ENCODE results near the gene FKBP3. TPM values are rescaled to one million over a fixed set of nuclear protein-coding genes. Genes with fewer than 3 reads are reported as not detected.

The FKBP3 gene
- total and polyA plus RNA-seq, 2 experiments from 2014 or later, result 52.4 to 117 TPM

DNA sequence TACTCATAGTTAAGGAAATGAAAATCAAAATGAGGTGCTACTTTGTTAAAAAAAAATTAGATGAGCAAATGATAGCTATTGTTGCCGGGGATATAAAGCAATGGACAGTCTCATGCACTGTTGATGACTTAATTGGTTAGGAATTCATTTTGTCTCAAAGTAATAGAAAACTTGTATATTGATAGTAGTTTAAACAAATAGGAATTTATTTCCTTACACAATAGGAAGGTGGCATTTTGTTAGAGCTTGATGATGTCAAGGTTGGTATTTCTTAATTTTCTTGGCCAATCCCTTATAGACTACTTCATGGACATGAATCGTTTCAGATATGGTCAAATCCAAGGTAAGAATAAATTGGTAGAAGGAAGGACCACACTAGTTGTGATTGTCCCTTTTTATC is 42.6 kb downstream of the FKBP3 start:
- Histone ChIP-seq H2AFZ (no peak overlapping the region), H3K36me3 (replicated peaks; ENCODE audit: insufficient read depth, low read depth) (no peaks in the 10 kb centered on the region), H3K79me2 (peaks cover 100% of the 10 kb centered on the region), H3K9me2 (replicated peaks; ENCODE audit: insufficient read depth) (no peaks in the 10 kb centered on the region), H4K20me1 (ENCODE audit: insufficient read depth, poor library complexity, severe bottlenecking) (peaks cover 70% of the 10 kb centered on the region), H3K4me3 (no peak overlapping the region), H3K9me3 (ENCODE audit: low read depth) (no peaks in the 10 kb centered on the region), H3K27ac (no peak overlapping the region), H3K4me1 (ENCODE audit: insufficient read depth) (no peaks in the 10 kb centered on the region), H3K27me3 (no peaks in the 10 kb centered on the region), H3K4me2 (no peak overlapping the region)
- 95% methylated on average over 2 of the region's 2 CpGs for WGBS (ENCODE audit: low lambda C conversion rate, missing lambda C conversion rate)
- DNase-seq (ENCODE audit: low spot score), result no peak
- TF ChIP-seq, protein P1, sequence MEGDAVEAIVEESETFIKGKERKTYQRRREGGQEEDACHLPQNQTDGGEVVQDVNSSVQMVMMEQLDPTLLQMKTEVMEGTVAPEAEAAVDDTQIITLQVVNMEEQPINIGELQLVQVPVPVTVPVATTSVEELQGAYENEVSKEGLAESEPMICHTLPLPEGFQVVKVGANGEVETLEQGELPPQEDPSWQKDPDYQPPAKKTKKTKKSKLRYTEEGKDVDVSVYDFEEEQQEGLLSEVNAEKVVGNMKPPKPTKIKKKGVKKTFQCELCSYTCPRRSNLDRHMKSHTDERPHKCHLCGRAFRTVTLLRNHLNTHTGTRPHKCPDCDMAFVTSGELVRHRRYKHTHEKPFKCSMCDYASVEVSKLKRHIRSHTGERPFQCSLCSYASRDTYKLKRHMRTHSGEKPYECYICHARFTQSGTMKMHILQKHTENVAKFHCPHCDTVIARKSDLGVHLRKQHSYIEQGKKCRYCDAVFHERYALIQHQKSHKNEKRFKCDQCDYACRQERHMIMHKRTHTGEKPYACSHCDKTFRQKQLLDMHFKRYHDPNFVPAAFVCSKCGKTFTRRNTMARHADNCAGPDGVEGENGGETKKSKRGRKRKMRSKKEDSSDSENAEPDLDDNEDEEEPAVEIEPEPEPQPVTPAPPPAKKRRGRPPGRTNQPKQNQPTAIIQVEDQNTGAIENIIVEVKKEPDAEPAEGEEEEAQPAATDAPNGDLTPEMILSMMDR (IDR thresholded peaks at IDR 0.05; ENCODE audit: poor library complexity), result no peak
- TF ChIP-seq EZH2 (IDR thresholded peaks at IDR 0.05; ENCODE audit: borderline replicate concordance) (no peak), EZH2phosphoT487 (IDR thresholded peaks at IDR 0.05; ENCODE audit: low read depth, severe bottlenecking, unreplicated experiment) (no peak)

- WGBS (ENCODE audit: low lambda C conversion rate, missing lambda C conversion rate), result 74% methylated on average over 1 of the region's 1 CpG
- no peak overlapping the region for H3K4me2 ChIP-seq
Measured at GRCh38 chr14:45089813-45090212, 44.5 kb downstream of the FKBP3 start.

GRCh38 chr14:45084946-45085346 is 49.3 kb downstream of the FKBP3 start:
- peak overlapping the region; percentile 93 for H3K27ac ChIP-seq
- peaks cover 59% of the 10 kb centered on the region for H3K79me2 ChIP-seq
- no peak overlapping the region for H2AFZ ChIP-seq
- no peaks in the 10 kb centered on the region for H3K36me3 ChIP-seq (replicated peaks; ENCODE audit: insufficient read depth, low read depth)
- no peaks in the 10 kb centered on the region for H3K9me3 ChIP-seq (ENCODE audit: low read depth)
- H4K20me1 ChIP-seq (ENCODE audit: insufficient read depth, poor library complexity, severe bottlenecking), result peaks cover 55% of the 10 kb centered on the region
- H3K9me2 ChIP-seq (replicated peaks; ENCODE audit: insufficient read depth), result no peaks in the 10 kb centered on the region
- H3K4me2 ChIP-seq, result peak overlapping the region; percentile 76
- DNase-seq (ENCODE audit: low spot score), result peak; percentile 38
- no peaks in the 10 kb centered on the region for H3K27me3 ChIP-seq
- 6% methylated on average over 4 of the region's 4 CpGs for WGBS (ENCODE audit: low lambda C conversion rate, missing lambda C conversion rate)
- TF ChIP-seq EZH2 (IDR thresholded peaks at IDR 0.05; ENCODE audit: borderline replicate concordance) (no peak), EZH2phosphoT487 (IDR thresholded peaks at IDR 0.05; ENCODE audit: low read depth, severe bottlenecking, unreplicated experiment) (no peak)
- TF ChIP-seq, protein P1 (IDR thresholded peaks at IDR 0.05; ENCODE audit: poor library complexity), result no peak
- peak overlapping the region; percentile 88 for H3K4me3 ChIP-seq
- peaks cover 13% of the 10 kb centered on the region for H3K4me1 ChIP-seq (ENCODE audit: insufficient read depth)

More at GRCh38 chr14:45089813-45090212, 44.5 kb downstream of the FKBP3 start:
- TF ChIP-seq, protein P1 (IDR thresholded peaks at IDR 0.05; ENCODE audit: poor library complexity), result no peak
- no peak for TF ChIP-seq EZH2 (IDR thresholded peaks at IDR 0.05; ENCODE audit: borderline replicate concordance)
- TF ChIP-seq EZH2phosphoT487 (IDR thresholded peaks at IDR 0.05; ENCODE audit: low read depth, severe bottlenecking, unreplicated experiment), result no peak
- Histone ChIP-seq H3K27ac (no peak overlapping the region), H2AFZ (no peak overlapping the region), H3K9me2 (replicated peaks; ENCODE audit: insufficient read depth) (no peaks in the 10 kb centered on the region), H4K20me1 (ENCODE audit: insufficient read depth, poor library complexity, severe bottlenecking) (peaks cover 83% of the 10 kb centered on the region), H3K9me3 (ENCODE audit: low read depth) (no peaks in the 10 kb centered on the region), H3K4me1 (ENCODE audit: insufficient read depth) (peaks cover 13% of the 10 kb centered on the region), H3K36me3 (replicated peaks; ENCODE audit: insufficient read depth, low read depth) (no peaks in the 10 kb centered on the region), H3K4me3 (no peak overlapping the region), H3K27me3 (no peaks in the 10 kb centered on the region), H3K79me2 (peaks cover 100% of the 10 kb centered on the region)
- no peak for DNase-seq (ENCODE audit: low spot score)
